A673 (cell line): ENCODE data around the gene C18orf32.

Experiments
- EZH2 ChIP-seq: fragments of 200-600 bp; sonication (generic); IDR thresholded peaks from 2 replicates; pipeline ENCODE4 v1.6.1; 2017; ENCODE audit warnings: borderline replicate concordance, low read depth, mild to moderate bottlenecking, mixed read lengths, antibody characterized with exemption, low read length; ENCODE audit not compliant: poor library complexity, severe bottlenecking
- TF ChIP-seq, protein P1 (sequence below): fragments of 300-800, 200-600 bp; sonication (generic); conservative IDR thresholded peaks from 2 replicates; pipeline ENCODE4 v1.5.1; 2017; ENCODE audit warnings: low read depth, mild to moderate bottlenecking, antibody characterized with exemption, low read length, moderate library complexity, mixed read lengths

DNA sequence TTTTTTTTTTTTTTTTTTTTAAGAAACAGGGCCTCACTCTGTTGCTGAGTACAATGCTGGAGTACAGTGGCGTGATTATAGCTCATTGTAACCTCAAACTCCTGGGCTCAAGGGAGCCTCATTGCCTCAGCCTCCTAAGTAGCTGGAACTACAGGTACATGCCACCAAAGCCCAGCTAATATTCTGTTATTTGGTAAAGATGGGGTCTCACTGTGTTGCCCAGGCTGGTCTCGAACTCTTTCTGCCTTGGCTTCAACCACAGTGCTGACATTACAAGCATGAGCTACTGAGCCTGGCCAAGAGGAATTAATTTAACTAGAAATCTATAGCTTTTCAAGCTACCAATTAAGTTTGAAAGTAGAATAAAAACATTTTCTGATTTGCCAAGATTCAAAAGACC is 54.4 kb downstream of the C18orf32 start:
- TF ChIP-seq, protein P1, sequence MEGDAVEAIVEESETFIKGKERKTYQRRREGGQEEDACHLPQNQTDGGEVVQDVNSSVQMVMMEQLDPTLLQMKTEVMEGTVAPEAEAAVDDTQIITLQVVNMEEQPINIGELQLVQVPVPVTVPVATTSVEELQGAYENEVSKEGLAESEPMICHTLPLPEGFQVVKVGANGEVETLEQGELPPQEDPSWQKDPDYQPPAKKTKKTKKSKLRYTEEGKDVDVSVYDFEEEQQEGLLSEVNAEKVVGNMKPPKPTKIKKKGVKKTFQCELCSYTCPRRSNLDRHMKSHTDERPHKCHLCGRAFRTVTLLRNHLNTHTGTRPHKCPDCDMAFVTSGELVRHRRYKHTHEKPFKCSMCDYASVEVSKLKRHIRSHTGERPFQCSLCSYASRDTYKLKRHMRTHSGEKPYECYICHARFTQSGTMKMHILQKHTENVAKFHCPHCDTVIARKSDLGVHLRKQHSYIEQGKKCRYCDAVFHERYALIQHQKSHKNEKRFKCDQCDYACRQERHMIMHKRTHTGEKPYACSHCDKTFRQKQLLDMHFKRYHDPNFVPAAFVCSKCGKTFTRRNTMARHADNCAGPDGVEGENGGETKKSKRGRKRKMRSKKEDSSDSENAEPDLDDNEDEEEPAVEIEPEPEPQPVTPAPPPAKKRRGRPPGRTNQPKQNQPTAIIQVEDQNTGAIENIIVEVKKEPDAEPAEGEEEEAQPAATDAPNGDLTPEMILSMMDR: no peak
- TF ChIP-seq EZH2: no peak
